Liver (tissue), 2 donors: ENCODE results near the gene WBP2.

Experiments
- CTCF ChIP-seq: fragments of 150-350 bp; IDR thresholded peaks from 2 replicates; pipeline ENCODE4 v1.5.1; 2017; ENCODE audit warnings: improper control_type of control experiment, low read depth, low read length; ENCODE audit not compliant: missing input control
- YY1 ChIP-seq: IDR thresholded peaks from 2 replicates; pipeline ENCODE4 v1.6.1; 2016; ENCODE audit warnings: antibody characterized with exemption, mild to moderate bottlenecking
- TF ChIP-seq, protein P1 (sequence below): IDR thresholded peaks from 2 replicates; pipeline ENCODE4 v1.6.1; 2016; ENCODE audit warnings: antibody characterized with exemption, mild to moderate bottlenecking
- donor health status: healthy.

DNA sequence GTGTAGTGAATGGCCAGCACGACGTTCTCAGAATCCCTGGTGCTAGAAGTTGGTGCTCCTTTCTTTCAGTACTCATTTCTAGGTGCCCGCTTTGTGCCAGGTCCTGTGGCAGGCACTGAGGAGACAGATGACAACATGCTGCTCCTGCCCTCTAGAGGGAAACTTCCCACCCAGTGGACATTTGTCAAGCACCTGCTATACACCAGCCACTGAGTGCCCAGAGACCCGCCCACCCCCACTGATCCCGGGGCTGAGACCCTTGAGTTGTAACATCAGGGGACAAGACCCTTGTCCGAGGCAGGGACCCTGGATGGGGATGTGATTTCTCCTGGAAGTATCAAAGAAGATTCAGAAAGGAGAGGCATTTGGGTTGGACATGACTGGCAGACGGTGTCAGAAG is 36.0 kb downstream of the WBP2 start:
- no peak for TF ChIP-seq CTCF
- TF ChIP-seq, protein P1, sequence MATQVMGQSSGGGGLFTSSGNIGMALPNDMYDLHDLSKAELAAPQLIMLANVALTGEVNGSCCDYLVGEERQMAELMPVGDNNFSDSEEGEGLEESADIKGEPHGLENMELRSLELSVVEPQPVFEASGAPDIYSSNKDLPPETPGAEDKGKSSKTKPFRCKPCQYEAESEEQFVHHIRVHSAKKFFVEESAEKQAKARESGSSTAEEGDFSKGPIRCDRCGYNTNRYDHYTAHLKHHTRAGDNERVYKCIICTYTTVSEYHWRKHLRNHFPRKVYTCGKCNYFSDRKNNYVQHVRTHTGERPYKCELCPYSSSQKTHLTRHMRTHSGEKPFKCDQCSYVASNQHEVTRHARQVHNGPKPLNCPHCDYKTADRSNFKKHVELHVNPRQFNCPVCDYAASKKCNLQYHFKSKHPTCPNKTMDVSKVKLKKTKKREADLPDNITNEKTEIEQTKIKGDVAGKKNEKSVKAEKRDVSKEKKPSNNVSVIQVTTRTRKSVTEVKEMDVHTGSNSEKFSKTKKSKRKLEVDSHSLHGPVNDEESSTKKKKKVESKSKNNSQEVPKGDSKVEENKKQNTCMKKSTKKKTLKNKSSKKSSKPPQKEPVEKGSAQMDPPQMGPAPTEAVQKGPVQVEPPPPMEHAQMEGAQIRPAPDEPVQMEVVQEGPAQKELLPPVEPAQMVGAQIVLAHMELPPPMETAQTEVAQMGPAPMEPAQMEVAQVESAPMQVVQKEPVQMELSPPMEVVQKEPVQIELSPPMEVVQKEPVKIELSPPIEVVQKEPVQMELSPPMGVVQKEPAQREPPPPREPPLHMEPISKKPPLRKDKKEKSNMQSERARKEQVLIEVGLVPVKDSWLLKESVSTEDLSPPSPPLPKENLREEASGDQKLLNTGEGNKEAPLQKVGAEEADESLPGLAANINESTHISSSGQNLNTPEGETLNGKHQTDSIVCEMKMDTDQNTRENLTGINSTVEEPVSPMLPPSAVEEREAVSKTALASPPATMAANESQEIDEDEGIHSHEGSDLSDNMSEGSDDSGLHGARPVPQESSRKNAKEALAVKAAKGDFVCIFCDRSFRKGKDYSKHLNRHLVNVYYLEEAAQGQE = no peak
- no peak for TF ChIP-seq YY1
